Measurements from ENCODE around the gene LRRC7.

DNA sequence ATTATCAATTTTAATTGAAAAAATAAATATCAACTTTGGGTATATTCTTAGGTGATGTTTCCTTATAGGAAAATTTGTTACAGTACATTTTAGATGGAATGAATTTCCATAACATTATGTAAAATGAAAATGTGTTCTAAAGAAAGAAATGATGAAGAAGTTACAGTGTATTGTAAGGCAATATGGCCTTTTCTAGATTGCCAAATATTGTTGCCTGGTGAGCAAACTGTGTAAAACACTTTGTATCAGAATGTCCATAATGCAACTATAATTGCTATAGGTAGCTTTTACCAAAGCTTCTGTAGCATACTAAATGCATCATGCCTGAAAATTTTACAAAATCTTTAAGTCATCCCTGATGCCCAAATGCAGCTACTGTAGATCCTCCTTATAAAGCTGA is 285.0 kb downstream of the LRRC7 start:
- TF ChIP-seq EZH2phosphoT487 (IDR thresholded peaks at IDR 0.05; ENCODE audit: borderline replicate concordance, low read depth) = no peak
- TF ChIP-seq CHD2 (IDR thresholded peaks at IDR 0.05; ENCODE audit: low read length, partially characterized antibody) = no peak
- no peak for TF ChIP-seq RAD21 (IDR thresholded peaks at IDR 0.05; ENCODE audit: low read length)
- TF ChIP-seq, protein P1, sequence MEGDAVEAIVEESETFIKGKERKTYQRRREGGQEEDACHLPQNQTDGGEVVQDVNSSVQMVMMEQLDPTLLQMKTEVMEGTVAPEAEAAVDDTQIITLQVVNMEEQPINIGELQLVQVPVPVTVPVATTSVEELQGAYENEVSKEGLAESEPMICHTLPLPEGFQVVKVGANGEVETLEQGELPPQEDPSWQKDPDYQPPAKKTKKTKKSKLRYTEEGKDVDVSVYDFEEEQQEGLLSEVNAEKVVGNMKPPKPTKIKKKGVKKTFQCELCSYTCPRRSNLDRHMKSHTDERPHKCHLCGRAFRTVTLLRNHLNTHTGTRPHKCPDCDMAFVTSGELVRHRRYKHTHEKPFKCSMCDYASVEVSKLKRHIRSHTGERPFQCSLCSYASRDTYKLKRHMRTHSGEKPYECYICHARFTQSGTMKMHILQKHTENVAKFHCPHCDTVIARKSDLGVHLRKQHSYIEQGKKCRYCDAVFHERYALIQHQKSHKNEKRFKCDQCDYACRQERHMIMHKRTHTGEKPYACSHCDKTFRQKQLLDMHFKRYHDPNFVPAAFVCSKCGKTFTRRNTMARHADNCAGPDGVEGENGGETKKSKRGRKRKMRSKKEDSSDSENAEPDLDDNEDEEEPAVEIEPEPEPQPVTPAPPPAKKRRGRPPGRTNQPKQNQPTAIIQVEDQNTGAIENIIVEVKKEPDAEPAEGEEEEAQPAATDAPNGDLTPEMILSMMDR (IDR thresholded peaks at IDR 0.05) = no peak
- TF ChIP-seq FOXM1 (IDR thresholded peaks at IDR 0.05; ENCODE audit: low read depth) = no peak
- TF ChIP-seq, protein P2, sequence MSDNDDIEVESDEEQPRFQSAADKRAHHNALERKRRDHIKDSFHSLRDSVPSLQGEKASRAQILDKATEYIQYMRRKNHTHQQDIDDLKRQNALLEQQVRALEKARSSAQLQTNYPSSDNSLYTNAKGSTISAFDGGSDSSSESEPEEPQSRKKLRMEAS (IDR thresholded peaks at IDR 0.05; ENCODE audit: low read depth) = no peak
- TF ChIP-seq, protein P3, sequence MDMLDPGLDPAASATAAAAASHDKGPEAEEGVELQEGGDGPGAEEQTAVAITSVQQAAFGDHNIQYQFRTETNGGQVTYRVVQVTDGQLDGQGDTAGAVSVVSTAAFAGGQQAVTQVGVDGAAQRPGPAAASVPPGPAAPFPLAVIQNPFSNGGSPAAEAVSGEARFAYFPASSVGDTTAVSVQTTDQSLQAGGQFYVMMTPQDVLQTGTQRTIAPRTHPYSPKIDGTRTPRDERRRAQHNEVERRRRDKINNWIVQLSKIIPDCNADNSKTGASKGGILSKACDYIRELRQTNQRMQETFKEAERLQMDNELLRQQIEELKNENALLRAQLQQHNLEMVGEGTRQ (IDR thresholded peaks at IDR 0.05; ENCODE audit: borderline replicate concordance, low read depth, low read length) = no peak
- no peak for TF ChIP-seq NRF1 (IDR thresholded peaks at IDR 0.05; ENCODE audit: low read depth, low read length)
- TF ChIP-seq YY1 (IDR thresholded peaks at IDR 0.05; ENCODE audit: low read depth) = no peak
- TF ChIP-seq, protein P4, sequence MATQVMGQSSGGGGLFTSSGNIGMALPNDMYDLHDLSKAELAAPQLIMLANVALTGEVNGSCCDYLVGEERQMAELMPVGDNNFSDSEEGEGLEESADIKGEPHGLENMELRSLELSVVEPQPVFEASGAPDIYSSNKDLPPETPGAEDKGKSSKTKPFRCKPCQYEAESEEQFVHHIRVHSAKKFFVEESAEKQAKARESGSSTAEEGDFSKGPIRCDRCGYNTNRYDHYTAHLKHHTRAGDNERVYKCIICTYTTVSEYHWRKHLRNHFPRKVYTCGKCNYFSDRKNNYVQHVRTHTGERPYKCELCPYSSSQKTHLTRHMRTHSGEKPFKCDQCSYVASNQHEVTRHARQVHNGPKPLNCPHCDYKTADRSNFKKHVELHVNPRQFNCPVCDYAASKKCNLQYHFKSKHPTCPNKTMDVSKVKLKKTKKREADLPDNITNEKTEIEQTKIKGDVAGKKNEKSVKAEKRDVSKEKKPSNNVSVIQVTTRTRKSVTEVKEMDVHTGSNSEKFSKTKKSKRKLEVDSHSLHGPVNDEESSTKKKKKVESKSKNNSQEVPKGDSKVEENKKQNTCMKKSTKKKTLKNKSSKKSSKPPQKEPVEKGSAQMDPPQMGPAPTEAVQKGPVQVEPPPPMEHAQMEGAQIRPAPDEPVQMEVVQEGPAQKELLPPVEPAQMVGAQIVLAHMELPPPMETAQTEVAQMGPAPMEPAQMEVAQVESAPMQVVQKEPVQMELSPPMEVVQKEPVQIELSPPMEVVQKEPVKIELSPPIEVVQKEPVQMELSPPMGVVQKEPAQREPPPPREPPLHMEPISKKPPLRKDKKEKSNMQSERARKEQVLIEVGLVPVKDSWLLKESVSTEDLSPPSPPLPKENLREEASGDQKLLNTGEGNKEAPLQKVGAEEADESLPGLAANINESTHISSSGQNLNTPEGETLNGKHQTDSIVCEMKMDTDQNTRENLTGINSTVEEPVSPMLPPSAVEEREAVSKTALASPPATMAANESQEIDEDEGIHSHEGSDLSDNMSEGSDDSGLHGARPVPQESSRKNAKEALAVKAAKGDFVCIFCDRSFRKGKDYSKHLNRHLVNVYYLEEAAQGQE (IDR thresholded peaks at IDR 0.05; ENCODE audit: low read depth, low read length) = no peak
- TF ChIP-seq TEAD4 (IDR thresholded peaks at IDR 0.05; ENCODE audit: borderline replicate concordance, insufficient read depth) = no peak
- TF ChIP-seq POLR2AphosphoS5 (IDR thresholded peaks at IDR 0.05; ENCODE audit: low read depth, low read length) = no peak
- no peak for TF ChIP-seq RFX5 (IDR thresholded peaks at IDR 0.05; ENCODE audit: low read length)

All from SK-N-SH (cell line).